ENCODE data around the gene PIP5KL1. TPM values are rescaled to one million over a fixed set of nuclear protein-coding genes. Genes with fewer than 3 reads are reported as not detected.

The PIP5KL1 gene
- total and polyA plus RNA-seq, 2 of the 8 experiments (the other 6 are each of a cell fraction or from before 2014, with no cell fraction given), result 13.4 to 15.4 TPM

DNA sequence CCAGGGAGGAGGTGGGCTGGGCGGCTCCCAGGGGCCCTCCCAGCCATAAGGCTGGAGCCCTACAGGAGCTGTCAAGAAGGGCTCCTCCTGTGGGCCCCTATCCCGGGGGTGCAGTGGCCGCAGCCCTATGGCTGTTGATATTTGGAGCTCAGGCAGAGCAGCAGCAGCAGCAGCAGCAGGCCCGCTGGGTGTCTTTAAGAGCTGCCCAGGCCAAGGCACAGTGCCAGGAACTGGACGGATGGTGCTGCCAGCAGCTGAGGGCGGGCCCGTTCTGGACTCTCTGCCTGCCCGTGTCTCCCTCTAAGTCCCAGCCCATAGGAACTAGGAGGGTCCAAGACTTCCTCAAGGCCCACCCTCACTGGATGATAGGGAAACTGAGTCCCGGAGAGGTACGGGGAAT lies 56.7 kb downstream of the PIP5KL1 start:
- no peak overlapping the region for H3K23ac ChIP-seq (ENCODE audit: insufficient read length)
- H3K14ac ChIP-seq (ENCODE audit: insufficient read length), result no peak overlapping the region
- no peak overlapping the region for H2BK5ac ChIP-seq (ENCODE audit: low read depth, low read length)
- TF ChIP-seq JUND (IDR thresholded peaks at IDR 0.05; ENCODE audit: low read length) (no peak), SP4 (IDR thresholded peaks at IDR 0.05; ENCODE audit: low read length) (no peak), EZH2 (IDR thresholded peaks at IDR 0.05; ENCODE audit: low read depth, low read length, severe bottlenecking) (no peak)
- H3K56ac ChIP-seq (replicated peaks; ENCODE audit: insufficient read length, low read depth, low read length), result no peak overlapping the region
- H3K79me1 ChIP-seq (ENCODE audit: low read depth, low read length), result no peaks in the 10 kb centered on the region
- no peak for FAIRE-seq
- no peaks in the 10 kb centered on the region for H3K36me3 ChIP-seq (ENCODE audit: control insufficient read depth in 2 of 4, insufficient read depth in 4 of 4, low read length in 3 of 4)
- H3K4ac ChIP-seq (replicated peaks; ENCODE audit: insufficient read length, low read depth, low read length), result no peak overlapping the region
- H3K4me1 ChIP-seq (replicated peaks in 1 of 4; ENCODE audit: control insufficient read depth in 3 of 4, insufficient read depth in 4 of 4, low read length in 3 of 4), result peaks cover 0 to 11% (median 9%) of the 10 kb centered on the region in 4 experiments; a peak in 6 of 7 replicates
- H4K5ac ChIP-seq (ENCODE audit: insufficient read length, low read depth, low read length), result no peak overlapping the region
- peaks cover 0 to 4% of the 10 kb centered on the region in 2 experiments for H4K20me1 ChIP-seq (replicated peaks in 1 of 2; ENCODE audit: control insufficient read depth in 1 of 2, insufficient read depth in 2 of 2, low read length in 2 of 2)
- H3K79me2 ChIP-seq (ENCODE audit: control insufficient read depth in 1 of 2, insufficient read depth in 2 of 2, low read length in 2 of 2), result no peaks in the 10 kb centered on the region
- no peak overlapping the region for H2AFZ ChIP-seq (ENCODE audit: low read length)
- H3K4me2 ChIP-seq (ENCODE audit: insufficient read depth in 1 of 2, low read depth in 2 of 2, low read length in 2 of 2), result no peak overlapping the region
- H3K23me2 ChIP-seq (ENCODE audit: low read depth, low read length), result peaks cover 7% of the 10 kb centered on the region; the same call in 1 of the 2 replicates
- no peak overlapping the region for H3K9ac ChIP-seq (replicated peaks in 1 of 4; ENCODE audit: extremely low read depth in 1 of 4, low read depth in 3 of 4, low read length in 3 of 4)
- H2BK12ac ChIP-seq (ENCODE audit: low read depth, low read length), result no peak overlapping the region
- no peak overlapping the region for H2BK15ac ChIP-seq (ENCODE audit: low read length)
- ChIA-PET POLR2A (ENCODE audit: partially characterized antibody) (interaction anchor here (1.0 to 2.8 kb wide), 5 partner anchors 9 to 50 kb away, joined by 3 to 11 read pairs (median 5); partner anchors contain the start of gene ENG), CTCF (ENCODE audit: partially characterized antibody) (interaction anchor here (0.6 to 9.2 kb wide), 17 partner anchors 9 to 170 kb away, joined by 3 to 116 read pairs (median 4); partner anchors contain the start of genes ENG, ST6GALNAC4, ST6GALNAC6 and TOR2A)
- no peak overlapping the region for H2AK5ac ChIP-seq (ENCODE audit: low read depth, low read length)
- no peak overlapping the region for H2BK20ac ChIP-seq (ENCODE audit: low read length)
- WGBS, 2 experiments (ENCODE audit: extremely low coverage in 1 of 2, insufficient coverage in 1 of 2, insufficient read length in 1 of 2, insufficient replicate concordance in 2 of 2, low coverage in 1 of 2, low lambda C conversion rate in 2 of 2, missing lambda C conversion rate in 1 of 2), result 90% methylated on average over 10 of the region's 10 CpGs; no CpG with 5 or more reads in 1 of the 2 experiments
- H3K27ac ChIP-seq (ENCODE audit: low read depth, low read length), result no peak overlapping the region
- no peak overlapping the region for H4K8ac ChIP-seq (ENCODE audit: extremely low read depth, insufficient read depth, low read length)
- H2BK120ac ChIP-seq (replicated peaks; ENCODE audit: low read depth, low read length), result no peak overlapping the region
- H3K27me3 ChIP-seq (replicated peaks in 1 of 4; ENCODE audit: control insufficient read depth in 3 of 4, extremely low read depth in 1 of 4, insufficient read depth in 3 of 4, low read length in 3 of 4), result no peaks in the 10 kb centered on the region
- DNase-seq (ENCODE audit: low read depth in 1 of 2, low spot score in 2 of 2), result no peak
- H3K18ac ChIP-seq (ENCODE audit: extremely low read depth, low read length), result no peak overlapping the region
- H3K4me3 ChIP-seq (ENCODE audit: extremely low read depth in 1 of 4, insufficient read depth in 2 of 4, low read depth in 3 of 4, low read length in 4 of 4), result no peak overlapping the region
- H4K91ac ChIP-seq (replicated peaks; ENCODE audit: insufficient read length, low read length), result no peak overlapping the region
- no peaks in the 10 kb centered on the region for H3K9me3 ChIP-seq (ENCODE audit: insufficient read depth in 2 of 2, low read depth in 1 of 2, low read length in 1 of 2)
